Choroid plexus epithelial cell (primary cell): ENCODE results near the gene COQ7.

ENCODE experiments used
- DNase-seq: peaks from one replicate; pipeline ENCODE4 v3.0.0-alpha.2; 2010; ENCODE audit warnings: low read depth
- H3K4me3 ChIP-seq: 2 replicates; pipeline ENCODE4 v1.5.1; 2011; ENCODE audit warnings: low read depth, mild to moderate bottlenecking, control low read depth, low read length, moderate library complexity
- CTCF ChIP-seq: conservative IDR thresholded peaks from 2 replicates; pipeline ENCODE4 v1.5.1; 2011; ENCODE audit warnings: low read depth, mild to moderate bottlenecking, control low read depth, inconsistent platforms, low read length, moderate library complexity

The COQ7 gene

DNA sequence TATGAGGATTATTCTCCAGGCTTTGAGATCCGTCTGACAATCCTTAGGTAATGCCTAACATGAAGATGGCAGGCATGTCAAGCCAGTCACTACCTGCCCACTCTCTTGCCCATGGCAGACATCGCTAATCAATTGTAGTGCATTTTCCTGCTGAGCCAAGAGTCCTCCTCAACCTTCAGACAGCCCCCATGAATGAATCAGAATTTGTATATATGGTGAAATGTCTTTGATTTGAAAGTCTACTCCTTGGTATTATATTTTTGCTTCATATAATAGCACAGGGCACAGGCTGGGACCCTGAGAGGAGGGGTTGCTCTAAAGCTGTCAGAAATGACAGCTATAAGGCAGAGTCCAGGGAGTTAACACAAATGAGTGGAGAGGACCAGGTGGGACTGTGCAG lies 27.0 kb upstream of the COQ7 start:
- DNase-seq: no peak
- no peak overlapping the region for H3K4me3 ChIP-seq
- TF ChIP-seq CTCF: no peak

- H3K4me3 ChIP-seq: no peak overlapping the region
- no peak for TF ChIP-seq CTCF
- no peak for DNase-seq
Measured at GRCh38 chr16:19044769-19045168, 22.6 kb upstream of the COQ7 start.

DNA sequence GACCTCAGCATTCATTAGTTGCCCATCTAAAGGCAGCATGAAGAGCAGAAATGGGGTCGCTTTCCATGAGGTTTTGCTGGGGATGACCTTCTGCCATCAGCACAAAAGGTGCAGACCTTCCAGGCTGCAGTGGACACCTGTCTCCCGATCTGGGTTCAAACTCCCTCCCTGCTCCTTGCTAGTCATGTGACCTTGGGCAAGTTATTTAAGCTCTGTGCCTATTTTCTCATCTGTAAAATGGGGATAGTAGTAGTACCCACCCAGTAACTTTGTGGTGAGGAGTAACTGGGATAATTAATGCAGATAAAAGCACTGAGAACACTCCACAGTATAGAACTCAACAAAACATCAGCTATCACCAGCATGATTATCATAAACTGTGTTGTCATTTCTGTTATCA lies 21.4 kb upstream of the COQ7 start:
- no peak for TF ChIP-seq CTCF
- DNase-seq: no peak
- H3K4me3 ChIP-seq: no peak overlapping the region

DNA sequence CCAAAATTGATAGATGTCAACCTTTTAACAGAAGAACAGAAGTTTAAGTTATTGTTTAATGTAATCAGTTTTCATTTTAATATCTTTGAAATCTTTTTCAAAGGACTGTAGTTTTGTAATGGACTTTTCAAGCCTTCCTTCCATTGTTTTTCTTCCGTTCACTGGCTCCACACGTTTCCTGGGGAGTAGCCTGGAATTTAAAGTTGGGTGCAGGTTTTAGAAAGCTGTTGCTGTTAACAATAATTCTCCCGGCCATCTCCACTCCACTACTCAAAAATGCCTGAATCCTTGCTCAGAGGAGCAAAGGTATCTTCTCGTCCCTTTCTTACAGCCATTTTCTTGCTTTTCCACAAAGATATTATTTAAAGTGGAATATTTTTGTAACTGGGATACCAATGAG lies 4.7 kb upstream of the COQ7 start:
- no peak for TF ChIP-seq CTCF
- no peak for DNase-seq
- H3K4me3 ChIP-seq: no peak overlapping the region

GRCh38 chr16:19066988-19067348 lies 446 bp upstream of the COQ7 start:
- DNase-seq: no peak
- no peak for TF ChIP-seq CTCF
- H3K4me3 ChIP-seq: peak overlapping the region; percentile 29

DNA sequence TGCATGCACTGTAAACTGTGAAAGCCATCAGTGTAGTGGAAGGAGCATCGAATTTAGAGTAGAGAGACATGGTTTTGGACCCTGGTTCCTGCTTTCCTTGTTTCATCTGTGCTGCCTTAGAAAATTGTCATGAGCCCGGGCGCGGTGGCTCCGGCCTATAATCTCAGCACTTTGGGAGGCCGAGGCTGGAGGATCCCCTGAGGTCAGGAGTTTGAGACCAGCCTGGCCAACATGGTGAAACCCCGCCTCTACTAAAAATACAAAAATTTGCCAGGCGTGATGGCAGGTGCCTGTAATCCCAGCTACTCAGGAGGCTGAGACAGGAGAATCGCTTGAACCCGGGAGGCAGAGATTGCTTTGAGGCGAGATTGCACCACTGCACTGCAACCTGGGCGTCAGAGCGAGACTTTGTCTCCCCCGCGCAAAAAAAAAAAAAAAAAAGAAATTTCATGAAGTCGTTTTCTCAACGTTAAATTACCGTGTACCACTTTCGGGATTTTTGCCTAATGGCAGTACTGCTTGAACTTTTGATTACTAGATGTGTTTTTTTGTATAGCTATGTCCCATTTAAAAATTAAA lies 912 bp downstream of the COQ7 start:
- TF ChIP-seq CTCF: no peak
- H3K4me3 ChIP-seq: peak overlapping the region; percentile 72
- no peak for DNase-seq
